Right lobe of liver (tissue), 6 donors: ENCODE measurements around the gene EXO5. TPM values are rescaled to one million over a fixed set of nuclear protein-coding genes. Genes with fewer than 3 reads are reported as not detected.
"Not testable (repeated sequence)": the region's sequence is repeated elsewhere in the genome, so short reads cannot be mapped to it uniquely, and the experiment has no call there.

Experiments
- ATAC-seq, 4 donors: fragments of 200-7000 bp; cut with Tn5 transposase; one replicate each; pipeline ENCODE4 v1.9.1; 2020; ENCODE audit warnings: mild to moderate bottlenecking in 4 of 4, moderate library complexity in 4 of 4
- DNase-seq, 3 donors: peaks; one replicate each; pipeline ENCODE4 v3.0.0-alpha.2; 2020
- H3K27ac ChIP-seq, 3 donors: fragments of 200-600 bp; one replicate each; pipeline ENCODE4 v1.8.0; 2022
- H3K27me3 ChIP-seq, 2 donors: fragments of 200-600 bp; one replicate each; pipeline ENCODE4 v1.8.0; 2022
- H3K36me3 ChIP-seq, 4 donors: fragments of 200-600 bp; sonication (generic) in 1 of 4; one replicate each; pipeline versions ENCODE4 v1.5.1 to v1.8.0; 2017 to 2022; ENCODE audit warnings: control low read depth in 1 of 4
- H3K4me1 ChIP-seq, 4 donors: fragments of 200-600 bp; sonication (generic) in 1 of 4; one replicate each; pipeline versions ENCODE4 v1.5.1 to v1.8.0; 2017 to 2022; ENCODE audit warnings: control low read depth in 1 of 4
- H3K4me3 ChIP-seq, 3 donors: fragments of 200-600 bp; one replicate each; pipeline ENCODE4 v1.8.0; 2022
- H3K9me3 ChIP-seq, 4 donors: fragments of 200-600 bp; sonication (generic) in 1 of 4; one replicate each; pipeline versions ENCODE4 v1.5.1 to v1.8.0; 2017 to 2022; ENCODE audit warnings: control low read depth in 1 of 4
- POLR2A ChIP-seq: fragments of 450-650 bp; IDR thresholded peaks from one replicate; pipeline ENCODE4 v1.6.1; 2017; ENCODE audit warnings: antibody characterized with exemption, mild to moderate bottlenecking
- WGBS: methylation state at CpG from one replicate; pipeline ENCODE4 v1.1.6; 2018; ENCODE audit warnings: low coverage, low lambda C conversion rate; ENCODE audit not compliant: insufficient coverage; ENCODE audit errors: missing lambda C conversion rate; 5-methylcytosine and 5-hydroxymethylcytosine counted together
- intact Hi-C, 2 donors: fragments of 100-400 bp; cut with DNase I; formaldehyde crosslinking; loops; one replicate each; pipeline versions ENCODE4 v1.11.2 to v1.14.1; 2022
- total RNA-seq, 6 experiments: library from RNA; depleted of rRNA in 2 of 6; stranded (reverse); fragments of >200 nt in 2 of 6; fragmentation: NEBNext Ultra II Directional in 3 of 6; extraction: Animal tissue kit (Norgen Biotek cat#: 25700) in 3 of 6; gene quantifications; one replicate each; pipeline versions ENCODE4 v1.1.0 to v1.2.4, GENCODE V29; 2016 to 2023
- TF ChIP-seq, protein P1 (sequence below), 4 donors: fragments of 200-600 bp in 3 of 4; fragments of 450-650 bp in 1 of 4; IDR thresholded peaks; one replicate each; pipeline versions ENCODE4 v1.5.1 to v1.8.0; 2016 to 2022; ENCODE audit warnings: antibody characterized with exemption in 4 of 4, mild to moderate bottlenecking in 2 of 4
- donor health status: DM: no; HTN: yes; CAD: no.
- donor health status: DM: no; HTN: no; CAD: no.
- donor health status: DM: no; HTN: no; CAD: no.
- donor health status: DM: no; HTN: yes; CAD: no.
- donor health status: DM: no; HTN: yes; CAD: no.

Gene EXO5
- total RNA-seq, 6 experiments from 2014 or later, result 2.5 to 7.7 (median 3.9) TPM

GRCh38 chr1:40535732-40536131, 27.2 kb downstream of the EXO5 start:
- ATAC-seq (peak; percentile 29 to 47 (median 38)), DNase-seq (no peak)
- Histone ChIP-seq H3K27me3 (no peaks in the 10 kb centered on the region), H3K4me1 (peaks cover 0 to 35% (median 0%) of the 10 kb centered on the region in 4 donors), H3K27ac (peak overlapping the region in 2 of 3 donors; percentile 29 to 79), H3K9me3 (no peaks in the 10 kb centered on the region), H3K36me3 (peaks cover 0 to 3% (median 0%) of the 10 kb centered on the region in 4 donors), H3K4me3 (no peak overlapping the region)
- intact Hi-C loops, result no loop called here
- WGBS, result 46% methylated on average over 2 of the region's 2 CpGs
- TF ChIP-seq, protein P1, sequence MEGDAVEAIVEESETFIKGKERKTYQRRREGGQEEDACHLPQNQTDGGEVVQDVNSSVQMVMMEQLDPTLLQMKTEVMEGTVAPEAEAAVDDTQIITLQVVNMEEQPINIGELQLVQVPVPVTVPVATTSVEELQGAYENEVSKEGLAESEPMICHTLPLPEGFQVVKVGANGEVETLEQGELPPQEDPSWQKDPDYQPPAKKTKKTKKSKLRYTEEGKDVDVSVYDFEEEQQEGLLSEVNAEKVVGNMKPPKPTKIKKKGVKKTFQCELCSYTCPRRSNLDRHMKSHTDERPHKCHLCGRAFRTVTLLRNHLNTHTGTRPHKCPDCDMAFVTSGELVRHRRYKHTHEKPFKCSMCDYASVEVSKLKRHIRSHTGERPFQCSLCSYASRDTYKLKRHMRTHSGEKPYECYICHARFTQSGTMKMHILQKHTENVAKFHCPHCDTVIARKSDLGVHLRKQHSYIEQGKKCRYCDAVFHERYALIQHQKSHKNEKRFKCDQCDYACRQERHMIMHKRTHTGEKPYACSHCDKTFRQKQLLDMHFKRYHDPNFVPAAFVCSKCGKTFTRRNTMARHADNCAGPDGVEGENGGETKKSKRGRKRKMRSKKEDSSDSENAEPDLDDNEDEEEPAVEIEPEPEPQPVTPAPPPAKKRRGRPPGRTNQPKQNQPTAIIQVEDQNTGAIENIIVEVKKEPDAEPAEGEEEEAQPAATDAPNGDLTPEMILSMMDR (IDR thresholded peaks at IDR 0.05), result no peak
- TF ChIP-seq POLR2A, result no peak

GRCh38 chr1:40539338-40539737, 30.8 kb downstream of the EXO5 start:
- Histone ChIP-seq H3K9me3 (no peaks in the 10 kb centered on the region), H3K36me3 (peaks cover 0 to 33% (median 2%) of the 10 kb centered on the region in 4 donors), H3K27ac (peak overlapping the region in 2 of 3 donors; percentile 74 to 77), H3K4me3 (no peak overlapping the region), H3K27me3 (no peaks in the 10 kb centered on the region), H3K4me1 (peaks cover 0 to 23% (median 0%) of the 10 kb centered on the region in 4 donors)
- peak; percentile 70 to 86 (median 78) for ATAC-seq
- WGBS, result 27% methylated on average over 7 of the region's 7 CpGs
- intact Hi-C loops, result no loop called here
- TF ChIP-seq, protein P1 (IDR thresholded peaks at IDR 0.05), result no peak
- TF ChIP-seq POLR2A, result no peak
- peak in 1 of 3 donors; percentile 58 for DNase-seq

GRCh38 chr1:40546957-40547356, 38.4 kb downstream of the EXO5 start:
- H3K27me3 ChIP-seq, result no peaks in the 10 kb centered on the region
- peaks cover 0 to 13% (median 6%) of the 10 kb centered on the region in 4 donors for H3K9me3 ChIP-seq
- WGBS, result 100% methylated on average over 3 of the region's 4 CpGs
- intact Hi-C loops, result no loop called here
- TF ChIP-seq, protein P1 (IDR thresholded peaks at IDR 0.05), result no peak
- TF ChIP-seq POLR2A, result no peak
- DNase-seq (no peak), ATAC-seq (no peak)
- no peak overlapping the region for H3K27ac ChIP-seq
- no peaks in the 10 kb centered on the region for H3K4me1 ChIP-seq
- no peak overlapping the region for H3K4me3 ChIP-seq
- H3K36me3 ChIP-seq, result peaks cover 0 to 48% (median 13%) of the 10 kb centered on the region in 4 donors

DNA sequence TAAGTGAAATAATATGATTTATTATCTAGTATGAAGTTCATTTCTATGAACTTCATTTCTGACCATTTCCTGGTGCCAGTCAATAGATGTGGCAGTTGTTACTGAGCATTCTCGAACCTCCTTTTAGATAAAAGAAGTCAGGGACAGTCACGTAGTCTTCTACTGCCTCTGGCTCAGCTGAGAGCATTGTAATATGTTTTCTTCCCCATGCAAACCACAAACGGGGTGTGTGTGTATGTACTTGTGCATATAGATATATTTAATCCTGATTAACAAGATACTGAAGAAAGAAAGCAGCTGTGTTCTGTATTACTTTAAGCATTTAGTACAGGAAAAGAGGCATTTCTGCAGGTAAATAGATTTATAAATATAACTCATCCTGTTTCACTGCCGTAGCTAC, 44.5 kb downstream of the EXO5 start:
- no peak overlapping the region for H3K27ac ChIP-seq

GRCh38 chr1:40554807-40555206, 46.2 kb downstream of the EXO5 start:
- H3K9me3 ChIP-seq, H3K27me3 ChIP-seq, H3K4me1 ChIP-seq, H3K4me3 ChIP-seq, H3K36me3 ChIP-seq, ATAC-seq, intact Hi-C loops, H3K27ac ChIP-seq, DNase-seq: not testable (repeated sequence)
- 66% methylated on average over 6 of the region's 7 CpGs for WGBS

More for the DNA sequence above, 44.5 kb downstream of the EXO5 start:
- intact Hi-C loops, result no loop called here
- Histone ChIP-seq H3K36me3 (no peaks in the 10 kb centered on the region), H3K27me3 (no peaks in the 10 kb centered on the region), H3K4me1 (no peaks in the 10 kb centered on the region), H3K9me3 (no peaks in the 10 kb centered on the region), H3K4me3 (no peak overlapping the region)
- DNase-seq (no peak), ATAC-seq (no peak)
- TF ChIP-seq POLR2A, result no peak
- TF ChIP-seq, protein P1 (IDR thresholded peaks at IDR 0.05), result no peak
- WGBS, result 40% methylated on average over 4 of the region's 4 CpGs
